CD4-positive, CD25-positive, alpha-beta regulatory T cell (primary cell): ENCODE measurements around the gene NOG. TPM values are rescaled to one million over a fixed set of nuclear protein-coding genes. Genes with fewer than 3 reads are reported as not detected.

ENCODE experiments used
- ATAC-seq, 2 donors: fragments of 150-1000 bp; cut with Tn5 transposase; one replicate each; pipeline ENCODE4 v1.10.0; 2021; ENCODE audit warnings: low read depth in 2 of 2, moderate number of reproducible peaks in 2 of 2, moderate library complexity in 1 of 2
- DNase-seq, 3 donors: peaks; one replicate each; pipeline versions ENCODE4 v3.0.0 to v3.0.0-alpha.2; 2012 to 2022; ENCODE audit warnings: mixed read lengths in 1 of 3
- H3K27ac ChIP-seq: one replicate; pipeline ENCODE4 v1.7.0; 2013; ENCODE audit warnings: mild to moderate bottlenecking, low read length; ENCODE audit not compliant: insufficient read depth, poor library complexity, severe bottlenecking
- H3K27me3 ChIP-seq: one replicate; pipeline ENCODE4 v1.7.0; 2013; ENCODE audit warnings: low read length; ENCODE audit not compliant: control insufficient read depth, insufficient read depth
- H3K36me3 ChIP-seq: one replicate; pipeline ENCODE4 v1.7.0; 2013; ENCODE audit warnings: mild to moderate bottlenecking, low read length, moderate library complexity; ENCODE audit not compliant: control insufficient read depth, insufficient read depth
- H3K4me1 ChIP-seq: 2 replicates; pipeline ENCODE4 v1.7.0; 2013; ENCODE audit warnings: mild to moderate bottlenecking, low read length; ENCODE audit not compliant: insufficient read depth, control insufficient read depth, poor library complexity, severe bottlenecking
- H3K4me3 ChIP-seq: one replicate; pipeline ENCODE4 v1.7.0; 2013; ENCODE audit warnings: low read depth, mild to moderate bottlenecking, low read length, moderate library complexity
- H3K9me3 ChIP-seq, 2 experiments: 1 replicate in 1 of 2; 2 replicates in 1 of 2; pipeline ENCODE4 v1.7.0; 2013; ENCODE audit warnings: low read length in 2 of 2, mild to moderate bottlenecking in 1 of 2, moderate library complexity in 1 of 2; ENCODE audit not compliant: control insufficient read depth in 2 of 2
- H3K27ac Mint-ChIP-seq, 3 donors: one replicate each; pipeline ENCODE4 v1.8.0; 2020 to 2022; ENCODE audit warnings: mild to moderate bottlenecking in 3 of 3, mixed read lengths in 3 of 3, moderate library complexity in 2 of 3
- H3K27me3 Mint-ChIP-seq: one replicate; pipeline ENCODE4 v1.8.0; 2022; ENCODE audit warnings: mild to moderate bottlenecking, mixed read lengths
- H3K36me3 Mint-ChIP-seq: one replicate; pipeline ENCODE4 v1.8.0; 2020; ENCODE audit warnings: mixed read lengths
- H3K4me1 Mint-ChIP-seq, 4 donors: one replicate each; pipeline ENCODE4 v1.8.0; 2020 to 2022; ENCODE audit warnings: mixed read lengths in 4 of 4, mild to moderate bottlenecking in 1 of 4
- H3K4me3 Mint-ChIP-seq, 4 donors: one replicate each; pipeline ENCODE4 v1.8.0; 2020 to 2022; ENCODE audit warnings: mild to moderate bottlenecking in 4 of 4, mixed read lengths in 4 of 4, moderate library complexity in 3 of 4
- H3K9me3 Mint-ChIP-seq, 7 donors: one replicate each; pipeline ENCODE4 v1.8.0; 2020 to 2022; ENCODE audit warnings: mixed read lengths in 7 of 7, mild to moderate bottlenecking in 3 of 7, moderate library complexity in 2 of 7
- polyA plus RNA-seq, 4 donors: library from polyadenylated mRNA; unstranded; fragments of 300-500 nt; fragmentation: Illumina TruSeq; gene quantifications; one replicate each; pipeline ENCODE4 v1.2.3, GENCODE V29; 2021
- total RNA-seq: library from RNA; stranded (reverse); gene quantifications from one replicate; pipeline ENCODE4 v1.2.3, GENCODE V29; 2022

Gene NOG
- total and polyA plus RNA-seq, 5 donors from 2014 or later: 4.8 to 34.7 (median 18.7) TPM

DNA sequence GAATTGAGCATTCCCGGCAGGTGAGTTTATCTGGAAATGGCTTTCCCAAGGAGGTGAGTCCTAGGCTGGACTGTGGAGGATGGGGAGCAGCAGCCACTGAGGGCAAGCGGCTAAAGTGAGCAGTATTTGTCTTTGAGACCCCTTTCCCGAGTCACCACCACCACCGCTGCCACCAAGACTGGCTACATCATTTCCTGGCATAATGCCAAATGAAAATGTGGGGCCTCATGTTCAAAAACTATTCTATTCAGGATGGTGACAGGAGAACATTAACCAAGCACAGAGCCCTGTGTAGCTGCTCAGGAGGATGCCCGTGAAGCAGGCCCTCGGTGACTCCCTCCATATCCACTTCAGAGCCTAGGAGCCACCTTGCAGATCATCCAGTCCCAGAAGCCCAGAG is 46.0 kb downstream of the NOG start:
- H3K27me3 Mint-ChIP-seq: peaks cover 12% of the 10 kb centered on the region
- H3K4me3 Mint-ChIP-seq: no peak overlapping the region
- H3K36me3 ChIP-seq: no peaks in the 10 kb centered on the region
- H3K27ac ChIP-seq: no peak overlapping the region
- no peaks in the 10 kb centered on the region for H3K4me1 ChIP-seq
- H3K27ac Mint-ChIP-seq: peak overlapping the region in 1 of 3 donors; percentile 20
- no peak overlapping the region for H3K4me3 ChIP-seq
- H3K9me3 Mint-ChIP-seq: peaks cover 0 to 1% (median 0%) of the 10 kb centered on the region in 7 donors
- no peaks in the 10 kb centered on the region for H3K36me3 Mint-ChIP-seq
- H3K27me3 ChIP-seq: no peaks in the 10 kb centered on the region
- no peak for DNase-seq
- peaks cover 0 to 21% (median 0%) of the 10 kb centered on the region in 4 donors for H3K4me1 Mint-ChIP-seq
- H3K9me3 ChIP-seq: no peaks in the 10 kb centered on the region
- no peak for ATAC-seq

DNA sequence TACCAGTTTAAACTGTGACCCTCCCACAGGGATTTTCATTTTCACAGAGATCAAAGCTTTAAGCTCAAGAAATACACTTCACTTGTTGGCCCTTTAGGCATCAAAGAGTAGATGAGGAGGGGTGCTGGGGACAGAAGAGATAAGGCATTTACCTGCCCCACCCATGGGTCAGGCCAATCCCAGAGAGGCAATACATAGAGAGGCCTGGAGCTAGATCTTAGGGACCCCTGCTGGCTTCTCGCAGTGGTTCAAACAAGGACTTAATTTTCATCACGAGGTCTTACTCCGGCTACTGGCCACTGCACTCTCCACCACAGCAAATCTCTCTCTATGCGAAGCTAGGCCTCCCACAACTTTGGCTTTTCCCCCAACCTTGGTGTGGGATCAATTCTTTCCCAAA is 46.6 kb downstream of the NOG start:
- Mint-ChIP-seq H3K27ac (no peak overlapping the region), H3K9me3 (peaks cover 0 to 1% (median 0%) of the 10 kb centered on the region in 7 donors), H3K27me3 (peaks cover 12% of the 10 kb centered on the region), H3K36me3 (no peaks in the 10 kb centered on the region), H3K4me3 (peak overlapping the region in 1 of 4 donors; percentile 79), H3K4me1 (peaks cover 0 to 25% (median 0%) of the 10 kb centered on the region in 4 donors)
- Histone ChIP-seq H3K4me3 (no peak overlapping the region), H3K27me3 (no peaks in the 10 kb centered on the region), H3K9me3 (no peaks in the 10 kb centered on the region), H3K36me3 (no peaks in the 10 kb centered on the region), H3K4me1 (no peaks in the 10 kb centered on the region), H3K27ac (no peak overlapping the region)
- no peak for ATAC-seq
- DNase-seq: peak in 1 of 3 donors; percentile 7

GRCh38 chr17:56641373-56641772 is 47.9 kb downstream of the NOG start:
- Mint-ChIP-seq H3K9me3 (peaks cover 0 to 1% (median 0%) of the 10 kb centered on the region in 7 donors), H3K36me3 (no peaks in the 10 kb centered on the region), H3K4me1 (peaks cover 0 to 29% (median 0%) of the 10 kb centered on the region in 4 donors), H3K27me3 (peaks cover 12% of the 10 kb centered on the region), H3K4me3 (no peak overlapping the region), H3K27ac (no peak overlapping the region)
- ATAC-seq: no peak
- H3K36me3 ChIP-seq: no peaks in the 10 kb centered on the region
- no peak overlapping the region for H3K27ac ChIP-seq
- no peak for DNase-seq
- H3K4me1 ChIP-seq: no peaks in the 10 kb centered on the region
- no peak overlapping the region for H3K4me3 ChIP-seq
- H3K27me3 ChIP-seq: no peaks in the 10 kb centered on the region
- no peaks in the 10 kb centered on the region for H3K9me3 ChIP-seq

DNA sequence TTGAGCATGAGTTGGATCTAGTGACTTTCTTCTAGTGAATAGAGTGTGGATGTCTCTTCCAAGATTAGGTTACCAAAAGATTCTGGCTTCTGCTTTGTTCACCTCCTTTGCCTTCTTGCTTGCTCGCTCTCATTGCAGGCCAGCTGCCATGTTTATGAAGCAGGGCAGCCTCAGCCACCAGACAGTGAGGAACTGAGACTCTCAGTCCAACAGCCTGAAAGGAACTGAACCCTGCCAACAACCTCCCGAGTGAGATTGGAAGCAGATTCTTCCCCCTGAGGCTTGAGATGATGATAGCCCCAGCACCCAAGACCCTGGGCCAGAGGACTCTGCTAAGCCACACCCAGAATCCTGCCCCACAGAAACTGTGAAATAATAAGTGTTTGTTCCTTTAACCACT is 48.4 kb downstream of the NOG start:
- no peak overlapping the region for H3K27ac ChIP-seq
- H3K36me3 ChIP-seq: no peaks in the 10 kb centered on the region
- Mint-ChIP-seq H3K27ac (no peak overlapping the region), H3K4me1 (peaks cover 0 to 29% (median 0%) of the 10 kb centered on the region in 4 donors), H3K9me3 (peaks cover 0 to 1% (median 0%) of the 10 kb centered on the region in 7 donors), H3K36me3 (no peaks in the 10 kb centered on the region), H3K27me3 (peaks cover 8% of the 10 kb centered on the region), H3K4me3 (no peak overlapping the region)
- H3K27me3 ChIP-seq: no peaks in the 10 kb centered on the region
- H3K9me3 ChIP-seq: no peaks in the 10 kb centered on the region
- no peak overlapping the region for H3K4me3 ChIP-seq
- DNase-seq (no peak), ATAC-seq (no peak)
- no peaks in the 10 kb centered on the region for H3K4me1 ChIP-seq

DNA sequence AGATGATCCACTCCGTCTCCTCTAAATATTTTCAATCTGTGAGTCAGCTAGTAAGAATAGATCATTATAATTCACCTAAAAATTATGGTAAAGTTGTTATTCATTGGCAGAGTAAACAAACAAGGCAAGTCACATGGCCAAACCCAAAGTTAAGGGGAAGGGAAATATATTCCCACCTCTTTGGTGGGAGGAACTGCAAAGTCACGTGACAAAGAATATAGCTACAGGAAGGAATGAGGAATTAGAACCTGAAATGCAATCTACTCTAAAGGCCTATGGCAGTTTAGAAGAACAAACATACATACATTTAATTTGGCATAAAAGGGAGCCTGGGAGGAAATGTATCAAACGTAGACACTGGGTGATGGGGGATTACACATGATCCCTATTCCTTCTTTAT is 48.9 kb downstream of the NOG start:
- Histone ChIP-seq H3K4me1 (no peaks in the 10 kb centered on the region), H3K4me3 (no peak overlapping the region), H3K27ac (no peak overlapping the region), H3K27me3 (peaks cover 2% of the 10 kb centered on the region), H3K9me3 (no peaks in the 10 kb centered on the region), H3K36me3 (no peaks in the 10 kb centered on the region)
- Mint-ChIP-seq H3K27me3 (peaks cover 8% of the 10 kb centered on the region), H3K27ac (no peak overlapping the region), H3K4me3 (no peak overlapping the region), H3K4me1 (peaks cover 0 to 29% (median 0%) of the 10 kb centered on the region in 4 donors), H3K9me3 (peaks cover 0 to 1% (median 0%) of the 10 kb centered on the region in 7 donors), H3K36me3 (no peaks in the 10 kb centered on the region)
- ATAC-seq (no peak), DNase-seq (no peak)

Other genes with a start within 250 kb of the NOG start
- gene C17orf67, start 240.2 kb downstream of the NOG start, total RNA-seq: 6.2 TPM
- 1 to 10 TPM; 1.5 to 2.4 (median 2.1) TPM for gene C17orf67, start 240.2 kb downstream of the NOG start, polyA plus RNA-seq
- 45.5 TPM for gene DGKE, start 240.5 kb downstream of the NOG start, total RNA-seq
- 1 to 10 TPM; 6.2 to 9.5 (median 7.4) TPM for gene DGKE, start 240.5 kb downstream of the NOG start, polyA plus RNA-seq